WTC11 (cell line): Measurements from ENCODE around the gene PPP3CB.

Experiments used
- CREB1 ChIP-seq: sonication (generic); formaldehyde crosslinking; IDR thresholded peaks from 2 replicates; pipeline ENCODE4 v1.8.0; 2023; ENCODE audit warnings: mild to moderate bottlenecking, missing genetic modification reagents
- PREB ChIP-seq: sonication (generic); formaldehyde crosslinking; IDR thresholded peaks from 2 replicates; pipeline ENCODE4 v1.8.1; 2022; ENCODE audit warnings: mild to moderate bottlenecking, missing genetic modification reagents, moderate library complexity, borderline replicate concordance

GRCh38 chr10:73522263-73522662 lies 26.4 kb upstream of the PPP3CB start:
- TF ChIP-seq PREB: no peak
- no peak for TF ChIP-seq CREB1 (CRISPR knock-in tag)
